Kidney (tissue), 14 donors: Measurements from ENCODE around the gene PHF21B. TPM values are rescaled to one million over a fixed set of nuclear protein-coding genes. Genes with fewer than 3 reads are reported as not detected.

Experiments used
- DNase-seq, 5 donors: peaks; one replicate each; pipeline ENCODE4 v3.0.0-alpha.2; 2013 to 2020
- FAIRE-seq: peaks from 2 replicates; lab custom pipeline; 2012; peaks lifted over from hg19 to GRCh38; lab: Jason Lieb, UNC
- H3K27ac ChIP-seq, 2 donors: one replicate each; pipeline ENCODE4 v1.7.0; 2013; ENCODE audit warnings: low read depth in 2 of 2, low read length in 2 of 2, inconsistent platforms in 1 of 2
- H3K27me3 ChIP-seq: one replicate; pipeline ENCODE4 v1.7.1; 2013; ENCODE audit warnings: low read length, inconsistent platforms; ENCODE audit not compliant: control insufficient read depth, insufficient read depth
- H3K36me3 ChIP-seq, 3 donors: one replicate each; pipeline versions ENCODE4 v1.7.0 to v1.7.1; 2013; ENCODE audit warnings: low read length in 3 of 3, control low read depth in 1 of 3, inconsistent platforms in 1 of 3; ENCODE audit not compliant: insufficient read depth in 3 of 3, control insufficient read depth in 2 of 3
- H3K4me1 ChIP-seq, 3 donors: one replicate each; pipeline versions ENCODE4 v1.7.0 to v1.7.1; 2013; ENCODE audit warnings: low read length in 3 of 3, inconsistent platforms in 1 of 3, low read depth in 1 of 3; ENCODE audit not compliant: control insufficient read depth in 2 of 3, insufficient read depth in 2 of 3
- H3K4me3 ChIP-seq, 3 donors: one replicate each; pipeline versions ENCODE4 v1.7.0 to v1.8.1; 2013; ENCODE audit warnings: low read length in 3 of 3, control low read depth in 1 of 3, inconsistent platforms in 1 of 3
- H3K9ac ChIP-seq, 3 donors: one replicate each; pipeline versions ENCODE4 v1.7.0 to v1.7.1; 2013; ENCODE audit warnings: low read length in 3 of 3, control low read depth in 1 of 3, inconsistent platforms in 1 of 3
- H3K9me3 ChIP-seq, 3 donors: one replicate each; pipeline versions ENCODE4 v1.7.0 to v1.7.1; 2013; ENCODE audit warnings: low read length in 3 of 3, control low read depth in 1 of 3, inconsistent platforms in 1 of 3; ENCODE audit not compliant: control insufficient read depth in 2 of 3, insufficient read depth in 1 of 3
- CTCF ChIP-seq: IDR thresholded peaks from 3 replicates; pipeline ENCODE4 v1.5.1; 2012; ENCODE audit warnings: mild to moderate bottlenecking, moderate library complexity, borderline replicate concordance; ENCODE audit not compliant: insufficient read depth; ENCODE audit errors: extremely low read depth
- intact Hi-C: fragments of 100-400 bp; cut with DNase I; formaldehyde crosslinking; loops from one replicate; pipeline ENCODE4 v1.11.1; 2022
- polyA plus RNA-seq: library from polyadenylated mRNA; stranded (reverse); fragments of 350-450 nt; fragmentation: Illumina TruSeq; extraction: RNeasy Lipid Tissue Mini Kit (QIAGEN cat#74804); gene quantifications from one replicate; pipeline ENCODE4 v1.2.3, GENCODE V29; 2014; ENCODE audit warnings: low read depth, low replicate concordance; ENCODE audit not compliant: insufficient read depth
- total RNA-seq: library from RNA; stranded (reverse); fragmentation: NEBNext Ultra II Directional; extraction: Animal tissue kit (Norgen Biotek cat#: 25700); gene quantifications from one replicate; pipeline ENCODE4 v1.2.1, GENCODE V29; 2021
- donor health status: control.
- donor health status: control.
- donor health status: control.
- donor health status: control.
- donor health status: control.
- donor health status: DM: yes; HTN: yes; CAD: no.
- donor health status: Normal renal cell carcinoma (clear cell type).

PHF21B gene
- total and polyA plus RNA-seq, 2 donors from 2014 or later: 1.1 to 2.8 TPM

GRCh38 chr22:44891791-44892190 lies 118.0 kb downstream of the PHF21B start:
- no peaks in the 10 kb centered on the region for H3K36me3 ChIP-seq
- intact Hi-C loops: no loop called here
- H3K9me3 ChIP-seq: no peaks in the 10 kb centered on the region
- TF ChIP-seq CTCF: no peak
- H3K27ac ChIP-seq: no peak overlapping the region
- H3K27me3 ChIP-seq: no peaks in the 10 kb centered on the region
- no peak overlapping the region for H3K9ac ChIP-seq
- H3K4me1 ChIP-seq: no peaks in the 10 kb centered on the region
- H3K4me3 ChIP-seq: no peak overlapping the region
- DNase-seq (peak in 1 of 5 donors; percentile 35), FAIRE-seq (no peak)

- TF ChIP-seq CTCF: no peak
- H3K4me3 ChIP-seq: no peak overlapping the region
- intact Hi-C loops: no loop called here
- no peaks in the 10 kb centered on the region for H3K27me3 ChIP-seq
- H3K4me1 ChIP-seq: no peaks in the 10 kb centered on the region
- no peak overlapping the region for H3K9ac ChIP-seq
- H3K9me3 ChIP-seq: no peaks in the 10 kb centered on the region
- H3K27ac ChIP-seq: no peak overlapping the region
- FAIRE-seq (no peak), DNase-seq (peak in 1 of 5 donors; percentile 44)
- H3K36me3 ChIP-seq: no peaks in the 10 kb centered on the region
These were observed 118.5 kb downstream of the PHF21B start for GRCh38 chr22:44891293-44891747.

- Histone ChIP-seq H3K36me3 (no peaks in the 10 kb centered on the region), H3K4me3 (no peak overlapping the region), H3K27me3 (no peaks in the 10 kb centered on the region), H3K27ac (no peak overlapping the region), H3K9ac (no peak overlapping the region), H3K9me3 (no peaks in the 10 kb centered on the region), H3K4me1 (no peaks in the 10 kb centered on the region)
- intact Hi-C loops: no loop called here
- DNase-seq: peak in 1 of 5 donors; percentile 53
- no peak for TF ChIP-seq CTCF
- no peak for FAIRE-seq
These were observed 119.2 kb downstream of the PHF21B start for GRCh38 chr22:44890416-44891292.
